Stimulated activated CD8-positive, alpha-beta memory T cell treated with anti-CD3 and anti-CD28 coated beads, Interleukin-15, amount 100 ng/mL, for 1 hour (primary cell): ENCODE data around the gene FAM228B.
"Not testable (repeated sequence)": the region's sequence is repeated elsewhere in the genome, so short reads cannot be mapped to it uniquely, and the experiment has no call there.

Experiments
- DNase-seq: peaks from one replicate; pipeline ENCODE4 v3.0.0-alpha.2; 2020; ENCODE audit warnings: low read depth

FAM228B gene

DNA sequence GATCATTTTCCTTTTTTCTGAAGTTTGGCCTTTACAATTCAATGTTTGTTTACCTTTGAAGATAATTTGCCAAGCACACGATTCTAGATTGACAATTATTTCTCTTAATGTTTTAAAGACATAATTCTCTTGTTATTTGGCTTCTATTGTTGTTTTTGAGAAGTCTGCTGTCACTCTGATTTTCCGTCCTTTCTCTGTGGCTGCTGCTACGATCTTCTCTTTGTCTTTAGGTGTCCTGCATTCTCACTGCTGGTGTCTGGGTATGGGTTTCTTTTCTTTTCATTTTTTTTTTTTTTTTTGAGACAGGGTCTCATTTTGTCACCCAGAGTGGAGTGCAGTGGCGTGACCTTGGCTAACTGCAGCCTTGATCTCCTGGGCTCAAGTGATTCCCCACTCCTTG lies 36.4 kb downstream of the FAM228B start:
- no peak for DNase-seq

DNA sequence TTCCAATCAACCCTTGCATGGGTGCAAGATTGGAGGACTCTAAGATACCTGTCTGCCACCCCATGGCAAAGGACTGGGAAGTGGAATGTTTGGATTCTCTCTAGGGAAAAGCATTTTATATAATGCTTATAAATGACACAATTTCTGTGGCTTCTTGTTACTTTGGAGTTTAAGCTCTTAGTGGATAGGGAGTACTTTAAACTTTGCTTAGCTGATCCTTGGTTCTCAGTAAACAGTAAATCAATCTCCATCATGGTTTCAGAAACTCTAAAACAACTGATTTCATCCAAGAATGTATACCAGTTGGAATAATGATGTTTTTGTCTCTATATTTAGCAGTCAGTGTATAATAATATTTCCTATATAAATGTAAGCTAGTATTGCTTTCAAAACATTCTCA lies 37.5 kb downstream of the FAM228B start:
- no peak for DNase-seq

DNA sequence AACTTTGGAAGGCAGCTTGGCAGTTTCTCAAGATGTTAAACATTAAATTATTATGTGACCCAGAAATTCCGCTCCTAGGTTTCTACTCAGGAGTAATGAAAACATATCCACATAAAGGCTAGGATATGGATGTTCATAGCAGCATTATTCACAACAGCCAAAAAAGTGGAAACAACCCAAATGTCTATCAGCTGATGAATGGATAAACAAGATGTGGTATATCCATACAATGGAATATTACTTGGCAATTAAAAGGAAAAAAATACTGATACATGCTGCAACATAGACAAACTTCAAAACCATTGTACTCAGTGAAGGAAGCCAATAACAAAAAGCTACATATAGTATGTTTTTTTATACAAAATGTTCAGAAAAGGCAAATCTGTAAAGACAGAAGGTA lies 39.2 kb downstream of the FAM228B start:
- DNase-seq: no peak

DNA sequence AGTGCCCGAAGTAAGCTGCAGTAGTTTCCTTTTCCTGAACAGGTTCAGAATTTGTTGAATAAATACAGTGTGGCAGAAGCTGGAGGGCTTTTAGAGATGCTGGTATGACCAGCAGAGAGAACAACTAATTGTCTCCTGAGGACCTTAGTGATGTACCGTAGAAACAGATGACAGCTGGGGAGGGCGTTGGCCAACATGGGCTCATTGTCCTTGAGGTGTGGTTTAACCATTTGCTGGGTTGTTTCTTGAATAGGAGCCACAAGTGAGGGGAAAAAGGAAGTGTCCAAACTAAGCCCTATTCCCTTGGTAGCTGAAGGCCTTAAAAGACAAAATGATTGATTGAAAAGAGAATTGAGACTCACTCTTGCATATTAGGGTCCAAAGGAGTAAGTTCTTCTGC lies 39.9 kb downstream of the FAM228B start:
- DNase-seq: no peak

DNA sequence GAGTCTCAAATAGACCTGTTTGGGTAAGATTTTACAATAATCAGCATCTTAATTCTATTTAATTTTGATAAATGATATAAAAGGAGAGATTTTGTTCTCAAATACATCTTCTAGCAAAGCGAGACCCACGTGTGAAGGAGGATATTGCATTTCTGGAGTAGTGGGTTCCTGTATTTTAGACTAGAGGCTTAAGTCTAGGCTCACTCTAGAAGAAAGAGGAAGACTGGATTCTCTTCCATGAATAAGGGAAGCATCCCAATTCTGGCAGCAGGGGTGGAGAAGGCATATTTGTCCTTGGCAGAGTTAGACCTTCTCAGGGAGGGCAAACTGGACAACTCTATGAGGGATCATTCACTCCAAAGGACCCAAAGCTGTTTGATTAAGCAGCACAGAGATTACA lies 40.3 kb downstream of the FAM228B start:
- DNase-seq: no peak

DNA sequence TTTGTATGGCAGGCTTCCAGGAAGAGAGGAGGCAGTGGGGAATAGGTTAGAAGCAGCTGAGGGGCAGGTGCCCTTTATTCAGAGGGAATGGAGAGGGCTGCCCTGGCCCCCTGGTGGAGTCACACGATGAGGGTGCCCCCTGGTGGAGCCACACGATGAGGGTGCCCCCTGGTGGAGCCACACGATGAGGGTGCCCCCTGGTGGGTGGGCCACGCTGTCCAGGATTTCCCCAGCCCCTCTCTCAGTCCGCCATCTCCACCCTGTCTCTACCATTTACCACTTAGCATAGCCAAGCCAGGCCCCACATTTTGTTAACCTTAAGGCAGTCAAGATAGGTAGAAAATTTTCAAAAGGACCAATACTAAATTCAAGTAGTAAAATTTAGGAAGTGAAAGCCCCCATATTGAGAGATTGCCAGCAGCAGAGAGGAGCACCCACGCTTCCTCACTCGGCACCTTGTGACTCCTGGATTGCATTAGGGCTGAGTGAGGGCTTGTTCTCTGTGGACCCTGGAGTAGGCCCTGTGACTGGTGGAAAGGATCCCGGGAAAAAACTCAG lies 41.2 kb downstream of the FAM228B start:
- peak; percentile 2 for DNase-seq

DNA sequence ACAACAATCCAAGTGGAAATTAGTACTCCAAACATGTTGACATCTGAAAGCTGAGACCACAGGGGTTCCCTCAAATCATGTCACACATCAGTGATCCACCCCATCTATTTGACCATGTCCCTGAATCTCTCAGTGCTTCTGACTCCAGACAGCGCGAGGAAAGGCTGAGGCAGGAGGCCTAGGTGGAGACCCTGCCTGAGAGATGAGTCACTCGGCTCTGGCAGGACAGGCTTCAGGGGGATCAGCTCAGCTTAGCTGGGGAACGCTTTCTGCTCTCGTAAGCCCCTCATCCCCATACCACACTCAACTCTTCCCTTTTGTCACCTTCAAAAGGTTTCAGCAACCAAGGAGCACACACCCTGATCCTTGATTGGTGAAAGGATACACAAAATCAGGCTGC lies 45.8 kb downstream of the FAM228B start:
- DNase-seq: no peak

DNA sequence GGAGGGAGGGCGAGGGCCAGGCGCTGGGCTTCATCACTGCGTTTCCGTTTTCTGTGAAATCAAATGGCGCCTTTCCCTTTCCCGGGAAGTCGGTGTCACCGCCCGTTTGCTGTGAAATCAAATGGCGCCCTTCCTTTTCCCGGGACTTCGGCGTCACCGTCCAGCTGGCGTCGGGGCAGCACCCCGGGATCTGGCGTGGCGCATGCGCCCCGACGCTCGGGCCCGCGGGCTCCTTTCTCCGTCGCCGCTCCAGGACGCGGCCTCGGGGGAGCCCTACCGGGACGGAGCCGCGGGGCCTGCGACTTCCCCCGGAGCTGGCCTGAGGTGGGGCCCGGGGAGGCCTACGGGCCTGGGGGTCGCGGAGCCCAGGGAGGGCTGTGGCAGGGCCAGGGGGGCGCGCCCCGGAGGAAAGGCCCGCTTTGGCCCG lies 51.6 kb downstream of the FAM228B start, which contains the start of gene FAM228A:
FAM228A (plus strand) TSS at position 203 of the 427 bp plus-strand sequence. CDS start 428 bp downstream, outside the sequence.
- DNase-seq: no peak

DNA sequence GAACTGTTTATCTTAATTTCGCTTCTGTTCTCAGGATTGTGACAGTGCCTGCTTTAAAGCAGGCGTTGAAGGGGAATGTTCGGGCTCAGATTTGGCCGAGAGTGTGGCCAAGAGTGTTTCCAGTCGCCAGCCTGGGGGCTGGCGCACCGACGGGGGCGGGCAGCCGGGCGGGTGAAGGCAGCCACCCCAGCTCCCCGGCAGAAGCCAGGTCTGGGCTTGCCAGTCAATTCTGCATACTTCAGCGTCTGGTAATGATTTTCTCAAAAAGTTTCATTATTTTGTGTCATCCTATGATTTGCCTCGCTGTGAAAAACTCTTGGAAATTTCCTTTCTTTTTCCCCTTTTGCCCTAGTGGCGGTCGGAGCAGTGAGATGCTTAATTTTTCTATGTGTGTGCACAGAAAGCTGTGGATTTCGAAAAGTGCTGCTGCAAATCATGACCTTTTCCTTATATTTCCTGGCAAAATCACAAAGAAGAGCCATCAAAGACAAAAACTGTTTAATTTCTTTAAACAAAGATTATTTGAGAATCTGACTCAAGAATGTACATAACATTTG lies 52.4 kb downstream of the FAM228B start:
- DNase-seq: no peak

DNA sequence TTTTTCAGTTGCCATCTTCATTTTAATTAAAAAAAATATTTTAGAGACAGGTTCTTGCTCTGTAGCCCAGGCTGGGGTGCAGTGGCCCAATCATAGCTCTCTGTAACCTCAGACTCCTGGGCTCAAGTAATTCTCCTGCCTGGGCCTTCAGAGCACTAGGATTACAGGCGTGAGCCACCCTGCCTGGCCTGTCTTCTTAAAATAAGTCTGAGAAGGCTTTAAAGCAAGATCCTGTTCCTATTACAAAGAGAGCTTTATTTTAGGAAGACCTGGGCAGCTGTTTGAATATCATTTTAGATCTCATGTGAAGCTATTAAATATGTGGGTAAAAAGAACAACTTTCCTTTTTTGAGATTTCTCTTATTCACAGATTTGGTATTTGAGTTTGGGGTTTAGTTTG lies 53.1 kb downstream of the FAM228B start:
- no peak for DNase-seq

DNA sequence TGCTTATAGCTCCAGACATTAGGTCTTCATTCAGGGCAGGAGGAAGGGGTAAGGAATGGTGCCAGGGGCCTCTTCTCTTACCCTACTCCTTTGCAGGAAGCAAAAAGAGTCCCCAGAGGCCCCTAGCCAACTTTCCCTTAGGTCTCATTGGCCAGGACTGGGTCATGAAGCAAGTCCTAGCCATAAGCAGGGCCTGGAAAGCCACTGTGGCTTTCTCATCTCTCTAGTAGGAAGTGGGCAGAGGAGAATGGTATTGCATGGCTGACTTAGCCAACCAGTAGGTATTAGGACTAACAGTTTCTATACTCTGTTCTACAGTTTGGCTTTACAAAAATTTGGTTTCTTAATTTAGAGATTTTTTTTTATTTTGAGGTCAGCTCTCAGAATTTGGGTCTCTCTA lies 56.4 kb downstream of the FAM228B start:
- no peak for DNase-seq

DNA sequence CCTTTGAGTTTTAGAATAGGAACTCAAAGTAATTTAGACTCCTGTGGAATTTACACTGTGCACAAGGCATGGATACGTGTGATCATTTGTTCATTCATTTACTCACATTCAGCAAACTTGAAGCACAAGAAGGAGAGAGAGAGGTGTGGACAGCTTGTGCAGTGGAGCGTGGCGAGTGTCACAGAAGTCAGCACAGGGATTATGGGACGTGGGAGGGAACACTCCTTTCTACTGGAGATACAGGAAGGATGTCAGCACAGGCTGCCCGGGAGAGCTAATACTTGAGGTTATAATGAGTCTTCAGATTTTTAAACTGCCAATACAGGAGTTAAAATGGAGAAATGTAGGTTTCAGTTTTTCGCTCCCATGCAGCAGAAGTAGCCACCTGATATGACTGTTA lies 58.6 kb downstream of the FAM228B start:
- no peak for DNase-seq

DNA sequence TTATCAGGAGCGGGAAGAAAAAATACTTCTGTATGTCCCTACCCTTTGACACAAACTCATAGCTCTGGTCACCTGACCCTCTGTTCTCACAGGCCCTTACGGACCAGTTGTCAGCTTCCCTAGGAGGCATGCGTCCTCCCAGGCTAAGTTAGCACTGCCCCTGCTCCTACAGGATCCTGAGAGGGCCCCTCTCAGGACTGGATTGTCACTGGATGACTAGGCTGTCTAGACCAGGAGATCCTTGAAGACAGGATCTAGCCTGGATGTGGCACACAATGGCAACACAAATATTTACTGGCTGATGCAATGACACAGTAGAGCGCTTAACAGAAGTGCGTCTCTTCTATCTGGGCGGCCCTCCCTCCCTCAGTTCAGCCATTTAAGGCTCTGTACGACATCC lies 59.2 kb downstream of the FAM228B start:
- DNase-seq: no peak

DNA sequence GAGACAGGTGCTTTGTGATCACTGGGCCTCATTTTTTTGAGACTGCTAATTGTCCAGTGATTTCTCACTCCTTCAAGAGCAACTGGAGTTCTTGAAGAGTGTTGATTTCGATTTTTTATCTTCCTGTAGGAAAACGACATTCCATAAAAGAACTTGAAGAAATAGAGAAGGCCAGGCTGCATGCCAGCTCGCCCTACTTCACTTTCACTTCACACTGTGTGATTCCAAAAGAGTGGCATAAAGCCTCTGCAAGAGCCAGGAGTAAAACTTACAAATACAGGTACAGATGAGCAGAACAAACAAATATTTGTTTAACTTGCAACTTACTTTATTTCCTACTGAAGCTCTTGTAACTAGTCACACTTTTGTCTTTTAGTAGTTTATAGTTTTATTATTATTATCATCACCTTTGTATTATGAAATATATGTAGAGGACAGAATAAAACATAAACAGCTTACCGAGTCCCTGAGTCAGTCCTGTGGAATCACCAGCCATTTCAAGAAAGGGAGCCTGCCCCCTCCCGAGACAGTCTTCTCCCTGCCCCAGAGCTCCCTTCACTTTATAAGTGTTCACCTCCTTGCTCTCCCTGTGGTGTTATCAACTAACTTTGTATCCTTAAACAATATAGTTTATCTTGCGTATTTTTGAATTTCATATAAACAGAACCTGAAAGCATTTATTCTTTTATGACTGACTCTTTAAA lies 60.2 kb downstream of the FAM228B start:
- no peak for DNase-seq

DNA sequence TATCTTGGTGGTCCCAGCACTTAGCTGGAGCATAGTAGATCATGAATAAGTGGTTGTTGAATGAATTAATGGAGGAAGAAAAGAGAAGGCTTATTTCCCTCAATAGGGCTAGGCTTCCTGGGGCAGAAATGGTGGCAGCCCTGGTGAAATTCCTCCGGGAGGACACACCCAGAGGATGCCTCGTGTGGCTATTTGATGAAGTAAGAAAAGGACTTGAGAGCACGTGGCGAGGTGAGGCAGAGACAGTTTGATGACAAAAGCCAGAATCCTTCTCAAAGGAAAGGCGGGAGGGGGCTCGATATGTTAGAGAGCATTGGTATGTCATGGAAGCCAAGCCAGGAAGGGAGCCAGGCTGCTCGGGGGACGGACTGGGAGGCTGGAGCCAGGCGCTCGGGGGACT lies 66.3 kb downstream of the FAM228B start:
- no peak for DNase-seq

DNA sequence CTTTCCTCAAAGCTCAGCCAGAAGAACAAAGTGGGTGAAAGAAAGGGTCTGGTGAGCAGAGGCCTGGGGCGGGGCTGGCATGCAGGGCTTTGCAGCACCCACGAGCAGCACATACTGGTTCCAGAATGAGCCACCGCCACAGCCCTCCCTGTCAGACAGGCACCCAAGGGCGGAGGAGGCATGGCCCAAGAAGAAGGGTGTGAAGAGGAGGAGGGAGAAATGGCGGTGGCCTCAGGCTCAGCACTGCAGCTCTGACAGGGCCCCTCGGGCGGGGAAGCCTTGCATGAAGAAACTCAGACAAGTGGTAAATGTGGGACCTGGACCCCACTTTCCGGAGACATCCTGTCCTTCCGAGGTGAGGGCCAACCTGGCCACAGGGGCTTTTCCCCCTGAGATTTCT lies 67.2 kb downstream of the FAM228B start:
- DNase-seq: no peak

DNA sequence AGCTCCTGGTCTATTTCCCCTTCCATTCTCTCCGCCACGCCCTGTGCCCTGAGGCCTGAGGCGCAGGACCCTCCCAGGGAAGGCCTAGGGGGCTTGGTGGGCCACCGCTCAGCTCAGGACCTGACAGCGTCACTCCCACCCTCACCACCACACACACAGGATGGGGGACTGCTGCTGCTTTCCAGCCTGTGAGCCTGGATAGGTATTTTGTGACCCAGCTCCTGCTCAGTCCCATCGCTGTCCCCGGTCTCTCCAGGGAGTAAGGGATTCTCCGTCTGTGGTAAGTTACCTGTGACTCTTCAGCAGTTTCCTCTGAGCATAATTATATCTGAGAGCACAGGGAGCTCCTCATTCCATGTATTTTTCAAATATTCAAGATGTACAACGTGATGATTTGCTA lies 67.9 kb downstream of the FAM228B start:
- no peak for DNase-seq

DNA sequence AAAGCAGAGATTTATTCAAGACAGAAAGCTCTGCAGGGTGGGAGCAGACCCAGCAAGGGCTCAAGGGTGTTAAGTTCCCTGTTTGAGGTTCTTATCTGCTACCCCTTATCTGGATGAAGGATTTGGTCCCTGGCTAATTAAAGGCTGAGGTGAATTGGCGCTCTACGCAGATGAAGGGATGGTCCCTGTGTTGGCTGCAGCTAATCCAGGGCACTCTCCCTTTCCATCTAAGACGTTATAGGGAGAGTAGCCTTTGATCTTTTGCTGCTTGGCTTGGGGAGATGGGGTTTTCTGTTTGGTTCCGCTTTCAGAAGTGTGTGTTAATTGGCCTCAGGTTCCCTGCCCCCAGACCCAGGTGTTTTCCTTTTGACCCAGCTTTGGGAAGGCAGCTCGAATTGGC lies 68.6 kb downstream of the FAM228B start:
- DNase-seq: no peak

DNA sequence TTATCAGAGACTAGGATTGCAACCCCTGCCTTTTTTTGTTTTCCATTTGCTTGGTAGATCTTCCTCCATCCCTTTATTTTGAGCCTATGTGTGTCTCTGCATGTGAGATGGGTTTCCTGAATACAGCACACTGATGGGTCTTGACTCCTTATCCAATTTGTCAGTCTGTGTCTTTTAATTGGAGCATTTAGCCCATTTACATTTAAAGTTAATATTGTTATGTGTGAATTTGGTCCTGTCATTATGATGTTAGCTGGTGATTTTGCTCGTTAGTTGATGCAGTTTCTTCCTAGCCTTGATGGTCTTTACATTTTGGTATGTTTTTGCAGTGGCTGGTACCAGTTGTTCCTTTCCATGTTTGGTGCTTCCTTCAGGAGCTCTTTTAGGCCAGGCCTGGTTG lies 73.9 kb downstream of the FAM228B start:
- not testable (repeated sequence) for DNase-seq

DNA sequence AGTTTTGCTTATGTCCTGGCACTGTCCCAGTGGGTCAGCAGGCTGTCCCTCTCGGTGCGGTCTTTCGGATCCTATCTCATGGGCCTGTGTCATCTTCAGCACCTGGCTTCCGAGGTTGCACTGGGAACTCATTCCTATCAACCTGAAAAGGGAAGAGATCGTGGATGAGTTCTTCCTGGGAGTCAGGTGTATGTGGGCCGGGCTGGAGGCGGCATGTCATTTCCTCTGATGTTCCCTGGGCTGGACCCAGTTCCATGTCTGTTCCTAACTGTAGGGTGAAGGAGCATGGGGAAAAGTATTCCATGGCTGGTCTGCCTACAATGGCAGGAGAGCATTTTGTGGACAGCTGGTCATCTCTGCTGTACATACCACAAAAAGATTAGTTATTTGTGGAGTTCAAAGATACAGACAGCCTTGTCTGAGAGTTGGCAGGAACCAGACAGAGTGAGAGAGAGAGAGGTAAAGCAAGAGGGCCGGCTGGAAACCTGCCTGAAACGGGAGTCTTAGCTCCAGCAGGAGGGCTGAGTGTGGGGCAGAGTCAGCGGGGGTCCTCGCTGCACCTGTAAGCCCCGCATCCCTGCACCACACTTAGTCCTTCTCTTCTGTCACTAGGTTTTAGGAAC lies 76.8 kb downstream of the FAM228B start:
- no peak for DNase-seq

DNA sequence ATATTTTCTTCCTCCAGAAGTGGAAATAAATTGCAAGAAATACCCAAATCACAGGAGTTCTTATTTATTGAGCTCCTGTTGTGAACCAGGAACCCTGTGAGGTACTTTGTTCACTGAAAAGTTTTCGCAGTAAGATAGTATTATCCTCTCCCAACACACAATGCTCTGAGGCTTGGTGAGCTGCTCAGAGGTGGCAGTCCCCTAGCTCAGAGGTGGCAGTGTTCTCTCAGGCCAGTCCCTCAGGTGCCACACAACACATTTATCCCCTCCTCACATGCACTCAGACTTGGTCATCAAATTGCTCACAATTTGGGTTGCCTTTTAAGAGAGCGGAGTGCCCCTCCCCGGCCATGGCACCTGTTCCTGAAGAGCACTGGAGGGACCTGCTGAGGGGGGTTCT lies 77.5 kb downstream of the FAM228B start:
- no peak for DNase-seq

DNA sequence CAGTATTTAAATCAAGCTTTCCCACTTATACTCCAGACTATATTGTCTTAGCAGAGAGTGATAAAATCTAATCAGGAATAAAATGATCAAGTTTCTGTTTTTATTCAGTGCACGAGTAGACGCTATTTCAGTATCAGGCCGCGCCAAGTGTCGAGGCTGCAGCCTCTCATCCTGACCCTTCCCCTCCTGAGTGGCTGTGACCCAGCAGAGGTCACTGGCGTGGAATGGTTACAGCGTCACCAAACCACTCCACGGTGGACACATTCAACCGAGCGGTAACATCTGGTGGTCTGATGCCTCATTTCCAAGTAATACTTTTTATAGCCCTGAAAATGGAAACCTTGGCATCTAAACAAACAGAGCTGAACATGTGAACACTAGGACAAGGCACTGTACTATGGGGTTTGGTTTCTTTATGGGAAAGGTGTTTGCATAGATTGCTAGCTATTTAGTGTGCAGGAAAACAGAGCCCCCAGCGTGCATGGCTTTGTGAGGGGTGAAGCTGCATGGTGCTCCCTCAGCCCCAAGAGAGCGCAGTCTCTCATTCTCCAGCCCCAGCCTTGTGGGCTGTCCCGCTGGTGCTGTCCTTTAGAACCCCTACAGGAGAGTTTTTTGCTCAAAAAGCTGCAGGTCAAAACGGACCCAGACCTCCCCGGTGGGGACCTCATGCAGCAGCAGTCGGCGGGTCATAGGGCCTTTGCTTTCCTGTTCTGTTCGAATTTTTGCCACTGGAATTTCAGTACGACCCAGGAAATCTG lies 79.9 kb downstream of the FAM228B start:
- no peak for DNase-seq

DNA sequence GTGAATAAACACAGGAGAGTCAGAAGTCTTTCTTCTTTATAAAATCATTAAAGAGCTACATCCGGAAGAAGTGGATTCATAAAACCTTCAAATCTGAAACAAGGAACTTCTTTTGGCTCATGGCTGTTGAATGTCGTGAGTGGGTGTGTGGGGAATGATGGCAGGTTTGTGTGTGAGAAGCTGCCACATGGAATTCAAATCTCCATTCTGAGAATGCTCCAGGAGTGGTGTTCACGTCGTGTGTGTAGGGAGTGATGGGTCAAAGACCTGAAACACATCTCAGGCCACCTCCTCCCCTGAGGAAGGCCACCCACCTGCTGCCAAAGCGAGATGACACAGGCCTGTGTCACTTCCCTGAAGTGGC lies 80.5 kb downstream of the FAM228B start:
- DNase-seq: no peak
